NCI-H2081 (cell line): ENCODE data around the gene CMYA5.
"Not testable (repeated sequence)": the region's sequence is repeated elsewhere in the genome, so short reads cannot be mapped to it uniquely, and the experiment has no call there.

Experiments
- DNase-seq, 2 experiments: peaks; one replicate each; lab custom pipeline; 2025; lab: John Stamatoyannopoulos, UW

CMYA5 gene

DNA sequence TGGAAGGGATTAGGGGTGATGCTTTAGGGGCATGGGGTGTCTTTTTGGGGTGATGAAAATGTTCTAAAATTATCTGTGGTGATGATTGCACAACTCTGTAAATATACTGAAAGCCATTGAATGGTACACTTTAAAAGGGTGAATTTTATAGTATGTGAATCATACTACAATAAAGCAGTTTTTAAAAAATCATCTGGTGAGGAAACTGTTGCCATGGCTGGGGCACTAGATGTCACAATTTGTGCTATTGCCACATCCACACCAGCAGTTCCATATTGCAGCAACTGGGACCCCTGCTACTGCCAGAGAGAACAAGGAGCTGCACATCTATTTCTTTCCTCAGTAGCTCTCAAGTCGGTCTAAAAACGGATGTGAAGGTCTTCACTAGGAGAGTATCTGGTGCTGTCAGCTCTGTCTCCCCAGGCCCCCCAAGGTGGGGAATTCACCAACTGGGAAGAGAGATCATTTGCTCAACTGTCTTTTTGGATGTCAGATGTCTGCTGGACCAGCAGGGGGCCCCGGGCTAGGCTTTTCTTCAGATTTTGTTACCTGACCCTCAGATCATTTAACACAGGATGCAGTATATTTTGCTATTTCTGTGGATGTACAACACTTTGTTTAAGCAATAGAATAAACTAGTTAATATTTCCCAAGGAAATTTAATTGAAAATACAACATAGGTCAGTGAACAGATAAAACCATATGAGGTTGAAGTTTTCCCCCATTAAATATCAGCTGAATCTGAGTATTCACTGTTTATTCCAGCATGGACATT, 13.2 kb downstream of the CMYA5 start:
- DNase-seq, result no peak

DNA sequence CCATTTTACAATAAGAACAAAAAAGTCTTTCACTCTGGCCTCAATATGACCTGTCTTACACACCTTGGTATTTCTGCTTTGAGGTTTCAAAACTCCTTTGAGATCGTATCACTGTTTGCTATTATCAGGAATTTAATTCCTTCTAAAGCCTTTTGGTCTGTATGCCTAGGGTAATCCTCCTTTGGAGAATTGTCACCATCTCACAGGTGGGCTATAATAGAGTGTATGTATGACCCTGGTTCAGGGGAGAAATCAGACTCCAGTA, 13.7 kb downstream of the CMYA5 start:
- DNase-seq, result no peak

DNA sequence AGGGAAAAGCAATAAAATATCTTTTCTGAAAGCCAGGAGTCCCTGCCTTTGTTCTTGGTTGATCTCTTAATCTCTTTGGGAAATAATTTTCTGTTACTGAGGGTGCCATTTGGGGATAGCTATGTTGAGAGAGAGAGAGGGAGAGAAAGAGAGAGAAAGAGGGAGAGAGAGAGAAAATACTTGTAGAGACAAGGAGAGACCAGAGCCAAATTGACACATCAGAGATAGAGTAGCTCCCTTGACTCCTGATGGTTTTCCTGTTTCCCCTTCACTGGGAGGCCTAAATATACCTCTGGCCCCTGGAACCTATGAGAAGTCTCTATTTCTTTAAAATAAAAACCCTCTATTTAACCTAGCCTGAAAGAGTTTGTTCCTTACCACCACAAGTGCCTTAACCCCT, 14.9 kb downstream of the CMYA5 start:
- DNase-seq, result no peak

DNA sequence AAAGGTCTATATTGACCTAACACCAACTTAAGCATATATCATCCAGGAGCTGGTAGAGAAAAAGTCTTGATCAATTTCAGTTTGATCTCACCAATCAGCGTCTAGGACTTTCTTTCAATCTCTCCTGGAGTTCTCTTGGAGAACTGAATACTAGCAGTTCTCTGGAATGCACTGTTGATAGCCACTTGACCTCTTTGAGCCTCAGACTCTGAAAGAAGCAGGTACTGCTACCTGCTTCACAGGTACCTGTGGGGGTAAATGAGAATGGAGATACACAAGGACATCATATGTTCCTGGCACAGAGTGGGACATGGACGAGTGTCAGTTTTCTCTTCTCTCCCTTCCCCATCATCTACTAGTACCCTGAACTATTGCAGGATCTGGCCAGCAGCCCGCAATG, 16.0 kb downstream of the CMYA5 start:
- DNase-seq, result no peak

DNA sequence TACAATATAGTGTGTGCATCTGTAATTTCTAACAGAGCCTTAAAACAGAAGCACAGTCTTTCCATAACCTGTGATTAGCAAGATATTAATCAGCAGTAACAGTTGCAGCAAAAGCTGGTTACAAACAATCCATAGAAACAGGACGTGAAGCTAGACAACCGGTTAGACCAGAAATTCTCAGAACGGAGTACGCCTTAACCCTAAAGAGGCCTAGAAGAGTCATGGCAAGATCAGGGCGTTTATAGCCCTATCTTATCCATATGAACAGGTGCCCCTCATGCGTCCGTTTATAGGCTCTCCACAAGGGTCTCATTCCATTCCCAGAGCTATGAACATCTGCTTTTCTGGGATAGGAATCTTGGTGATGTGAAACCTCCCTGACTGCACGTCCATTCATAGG, 16.7 kb downstream of the CMYA5 start:
- not testable (repeated sequence) for DNase-seq

DNA sequence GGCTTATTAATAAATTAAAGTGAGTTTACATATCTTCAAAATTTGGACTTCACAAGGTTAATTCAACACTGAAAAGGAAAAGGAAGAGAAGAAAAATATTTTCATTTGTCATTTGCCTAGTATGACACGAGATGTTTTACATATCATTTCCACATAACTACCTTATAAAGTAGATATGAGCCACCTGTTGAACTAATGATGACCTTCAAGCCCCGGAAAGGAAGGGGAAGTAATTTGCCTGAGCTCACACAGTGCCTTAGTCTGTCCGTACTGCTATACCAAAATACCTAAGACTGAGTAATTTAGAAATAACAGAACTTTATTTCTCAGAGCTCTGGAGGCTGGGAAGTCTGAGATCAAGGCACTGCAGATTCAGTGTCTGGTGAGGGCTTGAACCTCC, 17.9 kb downstream of the CMYA5 start:
- DNase-seq, result no peak

DNA sequence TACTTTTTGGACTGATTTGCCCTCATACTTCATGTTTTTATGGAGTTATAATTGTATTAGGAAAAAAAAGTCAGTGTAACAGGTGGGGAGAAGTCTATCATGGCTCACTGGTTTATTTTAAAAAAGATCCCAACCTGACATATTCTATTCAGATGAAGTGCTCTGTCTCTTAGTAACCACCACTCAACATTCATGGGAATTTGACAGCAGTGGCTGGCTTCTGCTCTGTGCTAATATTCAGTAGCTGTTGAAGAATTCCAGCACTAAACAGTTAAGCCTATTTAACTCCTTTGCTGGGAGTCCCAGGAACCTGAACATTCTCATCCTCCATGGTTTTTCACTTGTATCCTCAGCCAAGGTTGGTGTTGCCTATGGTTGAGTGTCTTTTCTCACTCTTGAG, 23.1 kb downstream of the CMYA5 start:
- no peak for DNase-seq

DNA sequence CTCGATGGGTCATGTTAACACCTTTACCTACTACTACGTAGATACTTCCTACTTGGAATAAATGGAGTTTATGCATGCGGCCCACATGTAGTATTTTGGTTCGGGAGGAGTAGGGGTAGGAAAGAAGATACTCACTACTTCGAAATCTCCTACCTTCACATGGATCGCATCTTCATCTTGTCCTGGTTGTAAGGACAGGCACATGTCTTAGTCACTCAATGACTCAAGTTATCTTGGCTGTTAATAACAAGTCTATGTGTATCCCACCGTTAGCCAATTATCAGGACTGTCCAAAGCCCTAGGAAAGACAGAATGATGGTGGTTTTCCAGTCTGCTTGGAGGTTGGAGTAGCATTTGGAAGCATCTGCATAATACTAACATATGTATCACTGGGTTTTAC, 24.1 kb downstream of the CMYA5 start:
- no peak for DNase-seq

DNA sequence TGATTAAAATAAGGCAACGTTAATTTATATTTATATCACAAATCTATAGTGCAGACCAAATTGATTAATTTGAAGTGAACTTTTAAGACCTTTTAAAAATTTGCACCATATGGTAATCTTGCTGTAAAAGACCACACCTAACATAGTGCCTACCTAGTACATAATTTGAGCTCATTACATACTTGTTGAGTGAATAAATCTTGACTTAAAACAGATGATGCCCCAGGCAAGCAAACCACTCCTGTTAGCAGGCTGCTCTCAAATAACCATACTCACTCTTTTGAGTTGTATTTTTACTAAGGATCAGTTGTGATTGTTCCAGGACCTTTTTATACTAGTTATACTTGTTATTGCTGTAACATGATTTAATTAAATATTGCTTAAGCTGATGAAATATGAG, 27.2 kb downstream of the CMYA5 start:
- no peak for DNase-seq

DNA sequence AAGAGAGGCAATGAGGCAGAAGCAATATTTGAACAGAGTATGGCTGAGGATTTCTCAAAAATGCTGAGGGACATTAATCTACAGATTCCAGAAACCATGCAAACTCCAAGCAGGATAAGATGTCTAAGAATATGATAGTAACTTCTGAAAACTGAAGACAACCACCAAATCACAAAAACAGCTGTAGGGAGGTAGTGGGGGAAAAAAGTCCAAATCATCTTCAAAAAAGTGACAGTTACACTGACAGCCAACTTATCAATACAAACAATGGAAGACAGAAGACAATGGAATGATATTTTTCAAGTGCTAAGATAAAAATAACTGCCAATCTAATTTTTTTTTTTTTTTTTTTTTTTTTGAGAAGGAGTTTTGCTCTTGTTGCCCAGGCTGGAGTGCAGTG, 30.5 kb downstream of the CMYA5 start:
- no peak for DNase-seq

DNA sequence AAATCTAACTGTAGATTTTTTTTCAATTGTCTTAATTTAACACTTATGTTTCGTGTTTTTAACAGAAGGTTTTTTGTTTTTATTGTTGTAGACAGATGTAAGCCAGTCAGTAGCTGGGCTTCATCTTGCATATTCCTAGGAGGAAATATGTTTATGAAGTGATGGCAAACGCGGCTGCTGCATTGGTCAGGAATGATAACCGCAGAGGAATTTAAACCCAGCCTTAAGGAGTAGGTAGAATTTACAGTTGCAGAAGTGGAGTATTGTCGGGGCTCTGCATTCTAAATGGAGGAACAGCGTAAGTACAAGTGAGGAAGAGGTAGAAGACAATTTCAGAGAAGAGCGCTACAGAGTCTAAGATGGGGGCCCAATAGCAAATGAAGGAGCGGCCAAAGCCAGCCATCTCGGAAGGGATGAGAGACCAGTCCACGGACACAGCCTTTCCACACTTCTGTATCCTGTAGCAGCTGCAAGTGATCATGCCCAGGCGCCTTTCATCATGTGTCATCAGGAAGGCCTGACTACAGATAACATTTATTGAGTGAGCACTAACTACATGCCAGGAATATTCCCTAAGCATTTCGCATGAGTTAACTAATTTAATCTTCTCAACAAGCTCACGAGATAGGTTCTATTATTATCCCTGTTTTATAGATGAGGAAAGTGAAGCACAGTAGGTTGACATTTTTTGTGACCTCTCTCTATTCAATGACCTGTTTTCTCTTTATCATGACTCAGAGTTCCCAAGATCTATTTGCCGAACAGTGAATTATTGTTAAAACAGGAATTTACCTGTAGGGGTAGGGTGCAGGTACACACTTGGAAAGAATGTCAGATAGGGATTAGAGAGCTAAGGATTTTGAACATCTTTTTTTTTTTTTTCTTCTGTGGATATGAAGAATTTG, 38.1 kb downstream of the CMYA5 start:
- no peak for DNase-seq

DNA sequence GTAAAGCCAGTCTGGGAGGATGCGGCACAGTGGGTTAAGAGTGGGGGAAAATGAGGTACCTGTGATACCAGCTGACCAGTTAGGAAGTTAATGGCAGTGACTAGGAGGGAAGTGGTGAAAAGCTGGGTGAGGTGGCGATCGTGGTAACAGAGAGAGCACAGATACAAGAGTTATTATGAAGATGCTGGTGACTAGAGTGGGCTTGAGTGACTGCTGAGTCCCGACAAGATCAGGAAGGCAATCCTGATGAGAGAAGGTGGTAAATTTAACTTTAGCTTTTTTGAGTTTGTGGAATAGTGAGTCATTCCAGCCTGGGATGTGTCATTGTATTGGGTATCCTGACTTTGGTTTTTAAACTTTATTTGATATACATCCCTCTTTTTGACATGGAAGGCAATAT, 38.8 kb downstream of the CMYA5 start:
- DNase-seq, result no peak

DNA sequence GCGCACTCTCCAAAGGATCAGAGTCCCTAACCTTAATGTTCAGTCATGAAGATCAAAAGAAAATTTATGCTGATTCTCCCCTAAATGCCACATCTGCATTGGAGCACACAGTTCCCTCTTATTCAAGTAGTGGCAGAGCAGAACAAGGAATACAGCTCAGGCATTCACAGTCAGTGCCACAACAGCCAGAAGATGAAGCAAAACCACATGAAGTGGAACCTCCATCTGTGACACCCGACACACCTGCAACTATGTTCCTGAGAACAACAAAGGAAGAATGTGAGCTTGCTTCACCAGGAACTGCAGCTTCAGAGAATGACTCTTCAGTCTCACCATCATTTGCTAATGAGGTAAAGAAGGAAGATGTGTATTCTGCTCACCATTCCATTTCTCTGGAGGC, 40.0 kb downstream of the CMYA5 start:
- DNase-seq, result no peak

DNA sequence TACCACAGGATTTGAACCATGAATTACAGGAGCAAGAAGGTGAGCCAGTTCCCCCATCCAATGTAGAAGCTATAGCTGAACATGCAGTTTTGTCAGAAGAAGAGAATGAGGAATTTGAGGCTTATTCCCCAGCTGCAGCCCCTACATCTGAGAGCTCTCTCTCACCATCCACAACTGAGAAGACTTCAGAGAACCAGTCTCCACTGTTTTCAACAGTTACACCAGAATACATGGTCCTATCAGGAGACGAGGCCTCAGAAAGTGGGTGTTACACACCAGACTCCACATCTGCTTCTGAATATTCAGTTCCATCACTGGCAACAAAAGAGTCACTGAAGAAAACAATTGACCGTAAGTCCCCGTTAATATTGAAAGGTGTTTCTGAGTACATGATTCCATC, 40.9 kb downstream of the CMYA5 start:
- DNase-seq, result no peak

DNA sequence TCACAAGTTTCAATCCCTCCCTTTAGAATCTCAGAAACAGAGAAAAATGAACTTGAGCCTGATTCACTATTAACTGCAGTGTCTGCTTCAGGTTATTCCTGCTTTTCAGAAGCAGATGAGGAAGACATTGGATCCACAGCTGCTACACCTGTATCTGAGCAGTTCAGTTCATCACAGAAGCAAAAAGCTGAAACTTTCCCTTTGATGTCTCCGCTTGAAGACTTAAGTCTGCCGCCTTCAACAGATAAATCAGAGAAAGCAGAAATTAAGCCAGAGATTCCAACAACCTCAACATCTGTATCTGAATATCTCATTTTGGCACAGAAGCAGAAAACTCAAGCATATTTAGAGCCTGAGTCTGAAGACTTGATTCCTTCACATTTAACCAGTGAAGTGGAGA, 42.1 kb downstream of the CMYA5 start:
- no peak for DNase-seq

DNA sequence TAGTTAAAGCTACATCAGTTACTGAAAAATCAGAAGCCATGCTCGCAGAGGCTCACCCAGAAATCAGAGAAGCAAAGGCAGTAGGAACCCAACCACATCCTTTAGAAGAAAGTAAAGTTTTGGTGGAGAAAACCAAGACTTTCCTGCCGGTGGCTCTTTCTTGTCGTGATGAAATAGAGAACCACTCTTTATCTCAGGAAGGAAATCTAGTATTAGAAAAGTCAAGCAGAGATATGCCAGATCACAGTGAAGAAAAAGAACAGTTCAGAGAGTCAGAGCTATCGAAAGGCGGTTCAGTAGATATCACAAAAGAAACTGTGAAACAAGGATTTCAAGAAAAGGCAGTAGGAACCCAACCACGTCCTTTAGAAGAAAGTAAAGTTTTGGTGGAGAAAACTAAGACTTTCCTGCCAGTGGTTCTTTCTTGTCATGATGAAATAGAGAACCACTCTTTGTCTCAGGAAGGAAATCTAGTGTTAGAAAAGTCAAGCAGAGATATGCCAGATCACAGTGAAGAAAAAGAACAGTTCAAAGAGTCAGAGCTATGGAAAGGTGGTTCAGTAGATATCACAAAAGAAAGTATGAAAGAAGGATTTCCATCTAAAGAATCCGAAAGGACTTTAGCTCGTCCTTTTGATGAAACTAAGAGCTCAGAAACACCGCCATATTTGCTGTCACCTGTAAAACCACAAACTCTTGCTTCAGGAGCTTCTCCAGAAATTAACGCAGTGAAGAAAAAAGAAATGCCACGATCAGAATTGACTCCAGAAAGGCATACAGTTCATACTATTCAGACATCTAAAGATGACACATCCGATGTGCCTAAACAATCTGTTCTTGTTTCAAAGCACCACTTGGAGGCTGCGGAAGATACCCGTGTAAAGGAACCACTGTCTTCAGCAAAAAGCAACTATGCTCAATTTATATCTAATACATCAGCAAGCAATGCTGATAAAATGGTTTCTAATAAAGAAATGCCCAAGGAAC, 47.2 kb downstream of the CMYA5 start:
- no peak for DNase-seq

DNA sequence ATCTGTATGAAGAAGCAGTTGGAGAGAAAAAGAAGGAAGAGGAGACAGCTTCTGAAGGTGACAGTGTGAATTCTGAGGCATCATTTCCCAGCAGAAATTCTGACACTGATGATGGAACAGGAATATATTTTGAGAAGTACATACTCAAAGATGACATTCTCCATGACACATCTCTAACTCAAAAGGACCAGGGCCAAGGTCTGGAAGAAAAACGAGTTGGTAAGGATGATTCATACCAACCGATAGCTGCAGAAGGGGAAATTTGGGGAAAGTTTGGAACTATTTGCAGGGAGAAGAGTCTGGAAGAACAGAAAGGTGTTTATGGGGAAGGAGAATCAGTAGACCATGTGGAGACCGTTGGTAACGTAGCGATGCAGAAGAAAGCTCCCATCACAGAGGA, 48.7 kb downstream of the CMYA5 start:
- no peak for DNase-seq

DNA sequence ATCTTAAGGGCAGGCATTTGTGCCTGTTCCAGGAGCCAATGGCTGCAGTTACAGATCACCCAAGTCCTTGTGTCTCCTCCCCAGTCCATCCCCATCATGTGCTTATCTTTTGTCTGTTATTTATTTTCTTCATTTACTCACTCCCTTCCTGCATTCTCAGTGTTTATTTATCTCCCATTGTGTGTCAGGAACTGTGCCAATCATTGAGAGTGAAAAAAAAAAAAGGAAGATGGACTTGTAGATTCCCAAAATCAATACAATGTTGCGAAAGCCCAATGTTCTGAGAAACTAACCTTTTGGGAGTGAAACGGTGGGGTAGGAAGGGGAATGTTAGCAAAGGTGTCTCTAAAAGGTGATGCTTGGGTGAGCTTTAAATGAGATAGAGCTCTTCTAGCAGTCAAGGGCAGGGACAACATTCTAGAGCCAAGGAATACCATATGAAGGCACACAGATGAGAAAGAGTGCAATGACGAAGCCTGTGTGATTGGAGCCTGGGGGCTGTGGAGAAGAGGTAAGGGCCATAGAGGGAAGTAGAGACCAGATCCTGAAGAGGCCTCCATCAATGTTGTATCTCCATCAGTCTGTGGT, 53.0 kb downstream of the CMYA5 start:
- DNase-seq, result no peak

DNA sequence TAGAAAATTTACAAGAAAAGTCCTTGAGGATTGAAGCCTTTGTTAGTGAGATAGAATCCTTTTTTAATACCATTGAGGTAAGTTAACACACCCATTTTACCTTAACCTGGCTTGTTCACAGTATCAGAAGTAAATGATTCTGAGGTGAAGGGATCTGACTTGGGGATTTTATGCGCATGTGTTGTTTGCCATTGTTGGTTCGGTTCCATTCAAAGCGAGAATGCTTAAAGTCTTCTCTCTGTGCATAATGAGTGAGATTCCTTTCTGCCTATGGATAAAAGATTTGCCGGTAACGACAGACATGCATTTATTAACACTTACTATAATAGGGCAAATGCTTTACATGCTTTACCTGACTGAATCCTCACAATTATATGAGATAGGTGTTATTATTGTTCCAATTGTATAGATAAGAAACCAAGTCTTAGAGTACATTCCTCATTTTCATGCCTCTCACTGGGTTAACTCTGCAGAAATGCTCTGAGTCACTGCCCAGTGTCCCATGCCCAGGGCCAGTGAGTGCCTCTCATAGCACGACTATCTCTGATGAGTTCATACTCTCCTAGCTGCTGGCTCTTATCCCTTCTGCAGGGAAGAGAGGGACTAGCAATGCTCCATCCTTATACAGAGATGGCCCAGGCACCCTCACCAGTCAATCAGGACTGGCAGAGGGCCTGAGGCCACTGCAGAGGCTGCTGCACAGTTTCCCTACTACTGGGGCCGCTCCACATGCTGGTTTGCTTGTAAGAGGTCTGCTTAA, 54.4 kb downstream of the CMYA5 start:
- DNase-seq, result no peak

DNA sequence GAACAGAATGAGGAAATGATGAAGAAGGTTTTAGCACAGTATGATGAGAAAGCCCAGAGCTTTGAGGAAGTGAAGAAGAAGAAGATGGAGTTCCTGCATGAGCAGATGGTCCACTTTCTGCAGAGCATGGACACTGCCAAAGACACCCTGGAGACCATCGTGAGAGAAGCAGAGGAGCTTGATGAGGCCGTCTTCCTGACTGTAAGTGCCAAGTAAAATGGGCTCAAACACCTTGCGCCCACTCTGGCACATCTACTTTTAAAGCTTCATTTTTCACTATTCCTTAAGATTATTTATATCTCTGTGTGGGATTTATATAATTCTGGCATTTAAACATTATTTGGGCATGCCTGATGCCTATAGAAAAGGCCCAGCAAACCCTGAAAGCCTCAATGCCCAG, 55.6 kb downstream of the CMYA5 start:
- no peak for DNase-seq
